Neural progenitor cell (in vitro differentiated cells): ENCODE data around the gene CTSH.

Source experiments
- EZH2 ChIP-seq: fragments of 200-600 bp; sonication (generic); IDR thresholded peaks from 2 replicates; pipeline ENCODE4 v1.6.1; 2017; ENCODE audit warnings: antibody characterized with exemption, mild to moderate bottlenecking, moderate library complexity
- TF ChIP-seq, protein P1 (sequence below): fragments of 200-600 bp; sonication (generic); IDR thresholded peaks from 2 replicates; pipeline ENCODE4 v1.5.1; 2017; ENCODE audit warnings: antibody characterized with exemption, mild to moderate bottlenecking

GRCh38 chr15:78951841-78952238 lies 7.0 kb upstream of the CTSH start:
- TF ChIP-seq, protein P1, sequence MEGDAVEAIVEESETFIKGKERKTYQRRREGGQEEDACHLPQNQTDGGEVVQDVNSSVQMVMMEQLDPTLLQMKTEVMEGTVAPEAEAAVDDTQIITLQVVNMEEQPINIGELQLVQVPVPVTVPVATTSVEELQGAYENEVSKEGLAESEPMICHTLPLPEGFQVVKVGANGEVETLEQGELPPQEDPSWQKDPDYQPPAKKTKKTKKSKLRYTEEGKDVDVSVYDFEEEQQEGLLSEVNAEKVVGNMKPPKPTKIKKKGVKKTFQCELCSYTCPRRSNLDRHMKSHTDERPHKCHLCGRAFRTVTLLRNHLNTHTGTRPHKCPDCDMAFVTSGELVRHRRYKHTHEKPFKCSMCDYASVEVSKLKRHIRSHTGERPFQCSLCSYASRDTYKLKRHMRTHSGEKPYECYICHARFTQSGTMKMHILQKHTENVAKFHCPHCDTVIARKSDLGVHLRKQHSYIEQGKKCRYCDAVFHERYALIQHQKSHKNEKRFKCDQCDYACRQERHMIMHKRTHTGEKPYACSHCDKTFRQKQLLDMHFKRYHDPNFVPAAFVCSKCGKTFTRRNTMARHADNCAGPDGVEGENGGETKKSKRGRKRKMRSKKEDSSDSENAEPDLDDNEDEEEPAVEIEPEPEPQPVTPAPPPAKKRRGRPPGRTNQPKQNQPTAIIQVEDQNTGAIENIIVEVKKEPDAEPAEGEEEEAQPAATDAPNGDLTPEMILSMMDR, result no peak
- no peak for TF ChIP-seq EZH2
